GM23248 (cell line): ENCODE measurements around the gene ZNF503.

Source experiments
- EZH2 ChIP-seq: fragments of 200-600 bp; sonication (generic); IDR thresholded peaks from 2 replicates; pipeline ENCODE4 v1.6.1; 2018; ENCODE audit warnings: antibody characterized with exemption, mild to moderate bottlenecking; ENCODE audit not compliant: insufficient read depth, poor library complexity, severe bottlenecking
- EZH2phosphoT487 ChIP-seq: fragments of 200-600 bp; sonication (generic); IDR thresholded peaks from 2 replicates; pipeline ENCODE4 v1.6.1; 2018; ENCODE audit warnings: antibody characterized with exemption, moderate library complexity, mild to moderate bottlenecking, low read depth; ENCODE audit not compliant: insufficient read depth

DNA sequence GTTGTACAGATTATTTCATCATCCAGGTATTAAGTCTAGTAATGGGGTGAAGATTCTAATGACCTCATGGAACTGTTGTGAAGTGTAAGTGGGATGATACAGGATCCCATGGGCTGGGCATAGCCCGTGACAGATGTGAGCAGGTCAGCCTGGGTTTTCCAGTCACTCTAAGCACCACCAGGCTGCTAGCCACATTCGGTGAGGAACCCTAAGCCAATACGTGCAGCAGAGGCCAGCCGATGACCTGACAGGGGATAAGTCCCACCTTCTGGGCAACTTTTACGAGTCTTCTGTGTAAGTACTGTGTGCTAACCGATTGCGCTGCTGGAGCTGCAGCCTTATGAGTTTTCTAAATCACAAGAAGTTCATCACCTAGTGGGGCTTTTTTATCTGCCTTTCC, 7.3 kb downstream of the ZNF503 start:
- TF ChIP-seq EZH2 (no peak), EZH2phosphoT487 (no peak)
